ENCODE data around the gene CCDC85B. TPM values are rescaled to one million over a fixed set of nuclear protein-coding genes. Genes with fewer than 3 reads are reported as not detected.

CCDC85B gene
- total RNA-seq, 1 donor from 2014 or later = 46.9 TPM

DNA sequence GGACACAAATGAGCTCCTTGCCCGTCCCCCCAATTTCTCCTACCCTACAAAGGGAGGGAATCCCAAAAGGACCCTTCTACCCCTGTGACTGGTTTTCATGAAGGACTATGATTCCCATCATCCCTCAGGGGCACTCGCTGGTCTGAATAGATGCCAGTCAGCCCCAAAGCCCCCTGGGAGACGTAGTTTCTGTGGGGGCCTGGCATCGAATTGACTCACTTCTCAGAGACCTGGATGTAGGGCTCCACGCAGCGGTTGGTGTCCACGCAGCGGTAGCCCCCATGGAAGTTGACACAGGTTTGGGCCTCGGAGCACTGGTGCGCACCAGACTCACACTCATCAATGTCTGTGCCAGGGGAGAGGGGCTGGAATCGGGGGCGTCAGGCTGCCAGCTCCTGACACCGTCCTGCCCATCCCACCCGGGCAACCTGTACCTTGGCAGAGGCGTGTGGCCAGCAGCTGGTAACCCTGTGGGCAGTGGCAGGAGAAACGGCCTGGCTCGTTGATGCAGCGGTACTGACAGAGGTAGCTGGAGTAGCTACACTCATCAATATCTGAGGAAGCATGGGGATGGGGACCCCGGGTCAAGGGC lies 22.3 kb upstream of the CCDC85B start:
- intact Hi-C loops (cut with micrococcal nuclease) = no loop called here

GRCh38 chr11:65868907-65869306 lies 21.6 kb upstream of the CCDC85B start:
- intact Hi-C loops (cut with micrococcal nuclease) = no loop called here

DNA sequence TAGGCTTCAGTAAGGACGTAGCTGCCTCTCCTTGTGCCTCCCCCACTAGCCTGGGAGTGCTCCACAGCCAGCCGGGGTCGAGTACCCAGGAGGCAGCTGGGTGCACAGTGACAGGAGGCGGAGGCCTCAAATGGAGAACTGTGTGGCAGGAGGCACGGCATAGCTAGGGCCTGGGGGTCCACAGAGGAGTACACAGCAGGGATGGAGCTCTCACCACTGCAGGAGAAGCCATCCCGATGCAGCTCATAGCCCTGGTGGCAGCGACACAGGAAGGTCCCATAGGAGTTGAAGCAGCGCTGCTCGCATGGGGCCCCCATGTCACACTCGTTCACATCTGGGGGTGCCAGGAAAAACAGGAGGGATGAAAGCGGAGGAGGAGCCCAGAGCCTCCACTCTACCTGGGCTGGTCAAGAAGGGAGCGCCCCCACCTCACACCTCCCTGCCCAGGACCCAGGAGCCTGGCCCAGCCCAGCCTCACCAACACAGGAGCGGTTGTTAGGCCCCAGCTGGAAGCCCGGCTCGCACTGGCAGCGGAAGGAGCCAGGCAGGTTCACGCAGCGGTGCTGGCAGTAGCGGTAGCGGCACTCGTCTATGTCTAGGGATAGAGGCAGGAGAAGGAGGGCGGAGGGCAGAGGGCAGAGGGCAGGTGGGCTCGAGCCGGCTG lies 20.7 kb upstream of the CCDC85B start:
- intact Hi-C loops (cut with micrococcal nuclease) = no loop called here

DNA sequence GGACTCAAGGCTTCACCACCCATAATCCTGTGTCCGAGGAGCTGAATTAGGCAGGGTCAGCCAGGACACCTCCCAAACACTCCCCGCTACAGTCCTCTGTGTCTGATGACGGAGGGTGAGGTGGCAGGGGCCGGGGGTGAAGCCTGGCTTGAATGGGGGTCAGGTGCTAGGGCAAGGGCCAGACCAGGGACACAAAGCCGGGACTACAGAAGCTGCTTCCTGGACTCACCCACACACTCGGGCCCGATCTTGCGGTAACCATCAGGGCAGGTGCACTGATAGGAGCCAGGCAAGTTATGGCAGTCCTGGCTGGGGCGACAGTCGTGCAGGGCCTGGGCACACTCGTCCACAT lies 20.2 kb upstream of the CCDC85B start:
- intact Hi-C loops (cut with micrococcal nuclease) = no loop called here

DNA sequence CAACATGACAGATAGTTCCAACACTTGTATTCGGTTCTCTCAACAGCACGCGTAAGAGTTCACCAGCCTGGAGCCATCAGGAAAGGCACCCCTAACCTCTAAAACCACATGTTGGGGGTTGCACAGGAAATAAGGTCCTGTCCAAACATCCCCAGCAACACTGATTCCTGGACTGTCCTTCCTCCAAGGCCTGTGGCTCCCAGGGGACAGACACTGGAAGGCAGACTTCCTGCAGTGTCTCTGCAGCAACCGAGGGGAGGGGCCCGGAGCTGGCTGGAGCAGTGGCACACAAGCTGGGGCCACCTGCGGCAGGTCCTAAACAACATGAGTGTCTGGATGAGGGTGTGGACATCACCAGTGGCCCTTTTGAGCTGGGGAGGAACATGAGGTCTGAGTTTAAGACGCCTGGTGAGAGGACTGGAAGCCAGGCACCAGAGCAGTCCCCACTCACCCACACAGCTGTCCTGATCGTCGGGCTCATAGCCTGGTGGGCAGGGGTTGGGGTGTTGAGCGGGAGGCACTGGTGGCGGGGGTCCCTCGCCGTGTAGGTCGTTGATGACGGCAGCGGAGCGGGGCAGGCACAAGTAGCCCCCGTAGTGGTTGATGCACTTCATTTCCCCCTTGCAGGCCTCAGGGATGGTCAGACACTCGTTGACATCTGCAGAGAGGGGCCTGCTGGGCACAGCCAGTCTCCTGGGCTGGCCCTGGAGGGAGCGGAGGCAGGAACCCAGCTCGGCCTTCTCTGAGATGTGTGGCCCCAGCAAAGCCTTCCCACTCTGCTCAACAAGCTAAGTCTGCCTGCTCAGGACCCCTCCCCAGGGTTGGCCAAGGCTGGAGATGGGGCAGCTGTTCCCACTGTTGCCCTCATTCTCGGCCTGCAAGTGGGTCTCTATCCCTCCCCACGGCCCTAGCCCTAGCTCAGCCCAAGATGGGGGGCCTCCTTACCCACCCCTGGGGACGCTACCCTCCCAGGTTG lies 19.5 kb upstream of the CCDC85B start:
- intact Hi-C loops (cut with micrococcal nuclease) = no loop called here

DNA sequence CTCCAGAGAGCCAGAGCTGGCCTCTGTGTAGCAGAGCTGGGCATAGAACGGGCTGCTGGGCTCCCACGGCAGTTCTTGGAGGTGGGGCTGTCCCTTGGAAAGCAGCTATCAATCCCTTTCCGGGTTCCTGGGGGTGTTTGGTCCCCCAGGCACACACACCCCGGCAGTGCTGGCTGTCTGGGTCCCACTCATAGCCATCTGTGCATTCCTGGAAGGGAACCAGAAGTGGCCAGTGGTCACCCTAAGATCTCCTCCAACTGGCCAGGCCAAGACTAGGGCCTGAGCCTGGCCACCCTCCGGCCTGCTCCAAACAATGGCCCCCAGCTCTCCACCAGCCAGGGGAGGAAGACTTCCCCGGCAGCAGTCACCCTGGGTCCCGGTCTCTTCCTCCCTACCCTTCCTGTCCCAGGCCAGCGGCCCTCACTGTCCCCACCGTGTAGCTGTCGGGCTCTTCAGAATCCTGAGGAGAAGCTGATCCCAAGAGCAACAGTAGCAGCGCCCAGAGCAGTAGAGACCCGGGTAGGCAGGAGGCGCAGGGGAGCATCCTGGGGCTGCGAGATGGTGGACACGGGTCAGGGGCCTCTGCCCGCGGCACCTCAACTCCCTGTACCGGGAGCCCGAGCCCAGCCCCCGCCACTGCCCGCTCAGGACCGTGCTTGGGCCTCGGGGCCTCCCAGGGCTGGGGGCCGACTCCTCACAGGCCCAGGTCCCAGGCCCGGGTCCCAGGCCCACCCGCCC lies 18.5 kb upstream of the CCDC85B start:
- intact Hi-C loops (cut with micrococcal nuclease) = no loop called here

DNA sequence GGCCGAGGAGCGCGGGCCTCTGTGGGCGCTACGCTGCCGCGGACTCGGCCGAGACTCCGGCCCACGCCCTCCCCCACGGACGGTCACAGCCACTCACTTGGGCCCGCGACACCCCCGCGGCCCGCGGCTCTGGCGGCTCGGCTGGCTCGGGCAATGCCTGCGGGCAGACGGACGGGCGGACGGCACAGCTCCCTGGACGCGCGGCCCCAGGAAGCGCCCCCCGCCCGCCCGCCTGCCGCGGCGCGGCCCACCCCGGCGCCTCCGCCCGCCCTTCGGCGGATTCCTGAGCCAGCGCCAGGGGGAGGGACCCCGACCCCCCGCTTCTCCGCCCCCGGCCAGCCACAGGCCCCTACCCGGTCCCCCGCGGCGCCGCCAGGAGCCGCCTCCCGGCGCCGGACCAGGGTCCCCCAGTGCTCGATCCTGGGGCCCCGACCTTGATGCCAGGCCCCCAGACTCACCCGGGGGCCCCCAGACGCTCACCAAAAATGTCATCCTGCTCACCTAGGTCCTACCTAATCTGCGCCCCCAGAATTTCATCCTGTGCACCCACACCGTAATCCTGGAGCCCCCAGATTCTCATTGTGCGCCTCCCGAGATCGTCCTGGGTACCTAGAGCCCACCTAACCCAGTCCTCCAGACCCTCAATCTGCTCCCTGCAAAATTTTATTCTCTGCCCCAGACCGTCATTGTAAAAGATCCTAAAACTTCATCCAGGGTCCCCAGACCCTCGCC lies 17.7 kb upstream of the CCDC85B start, which contains the start of gene EFEMP2:
EFEMP2 (minus strand) TSS at position 215 of the 732 bp plus-strand sequence. CDS start 446 bp downstream, outside the sequence.
- intact Hi-C loops (cut with micrococcal nuclease) = loop anchor here (1.0 kb wide), 6 partner anchors 12 to 130 kb away; partner anchors contain the start of genes BANF1, C11orf68, CCDC85B and DRAP1

DNA sequence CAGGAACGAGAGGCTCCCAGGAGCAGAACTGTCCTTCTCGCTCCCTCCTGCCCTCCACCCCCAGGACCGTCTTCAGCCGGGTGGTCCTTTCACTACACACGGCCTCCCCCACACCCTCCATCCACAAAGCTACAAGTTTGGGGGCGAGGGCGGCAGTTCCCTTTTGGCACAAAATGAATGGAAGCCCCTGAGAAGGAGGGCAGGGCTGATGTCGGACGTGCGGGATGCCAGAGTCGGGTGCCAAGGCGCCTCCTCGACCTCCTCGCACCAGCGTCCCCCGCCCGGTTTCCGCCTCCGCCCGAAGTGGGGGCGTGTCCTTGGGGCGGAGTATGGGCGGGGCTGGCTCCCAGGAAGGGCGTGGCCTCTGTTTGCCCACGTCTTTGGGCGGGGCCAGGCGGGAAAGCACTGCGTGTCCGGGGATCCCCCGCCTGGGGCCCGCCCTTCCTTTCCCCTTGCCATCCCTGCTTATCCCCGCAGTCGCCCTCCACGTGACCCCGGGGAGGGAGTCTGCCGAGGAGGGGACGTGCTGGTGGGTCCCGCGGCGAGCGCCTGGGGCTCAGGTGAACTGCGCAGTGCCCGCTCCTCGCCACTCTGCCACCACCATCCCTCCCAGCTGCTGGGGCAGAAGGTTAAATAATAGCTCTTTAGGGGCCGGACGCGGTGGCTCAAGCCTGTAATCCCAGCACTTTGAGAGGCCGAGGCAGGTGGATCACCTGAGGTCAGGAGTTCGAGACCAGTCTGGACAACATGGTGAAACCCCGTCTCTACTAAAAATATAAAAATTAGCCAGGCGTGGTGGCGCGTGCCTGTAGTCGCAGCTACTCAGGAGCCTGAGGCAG lies 16.9 kb upstream of the CCDC85B start:
- intact Hi-C loops (cut with micrococcal nuclease) = loop anchor here (1.0 kb wide), 6 partner anchors 13 to 129 kb away; partner anchors contain the start of genes BANF1, C11orf68, CCDC85B and DRAP1

DNA sequence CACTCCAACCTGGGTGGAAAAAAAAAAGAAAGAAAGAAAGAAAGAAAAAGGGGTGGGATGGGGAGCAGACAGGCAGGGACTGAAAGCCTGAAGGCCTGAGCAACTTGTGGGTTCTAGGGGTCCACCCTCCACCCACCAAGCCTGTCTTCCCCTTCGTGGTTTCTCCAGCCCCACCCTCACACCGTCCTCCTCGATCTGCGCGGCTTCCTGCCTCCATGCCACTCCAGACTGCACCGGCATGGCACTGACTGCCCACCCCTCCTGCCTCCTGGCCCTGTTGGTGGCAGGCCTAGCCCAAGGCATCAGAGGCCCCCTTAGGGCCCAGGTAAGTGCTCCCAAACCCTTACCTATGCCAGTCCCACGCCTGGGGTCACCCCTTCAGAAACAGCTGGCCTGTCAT lies 10.9 kb upstream of the CCDC85B start, which contains the start of gene CTSW:
CTSW (plus strand) TSS at position 221 of the 400 bp plus-strand sequence; CDS start at position 239, 18 bp downstream.
- intact Hi-C loops (cut with micrococcal nuclease) = no loop called here

DNA sequence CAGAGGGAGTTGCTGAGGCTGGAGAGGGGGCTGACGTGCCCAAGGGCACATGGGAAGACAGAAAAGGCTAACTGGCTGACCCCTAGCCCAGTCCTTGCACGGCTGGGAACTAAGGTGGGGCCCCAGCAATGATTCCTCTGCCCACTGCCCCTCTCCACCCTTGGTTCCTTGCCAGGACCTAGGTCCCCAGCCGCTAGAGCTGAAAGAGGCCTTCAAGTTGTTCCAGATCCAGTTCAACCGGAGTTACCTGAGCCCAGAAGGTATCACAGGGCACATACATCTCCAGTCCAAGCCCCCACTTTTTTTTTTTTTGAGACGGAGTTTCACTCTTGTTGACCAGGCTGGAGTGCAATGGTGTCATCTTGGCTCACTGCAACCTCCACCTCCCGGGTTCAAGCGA lies 10.4 kb upstream of the CCDC85B start:
- intact Hi-C loops (cut with micrococcal nuclease) = no loop called here

- intact Hi-C loops (cut with micrococcal nuclease) = no loop called here
Observed at GRCh38 chr11:65880844-65881421, 9.5 kb upstream of the CCDC85B start.

DNA sequence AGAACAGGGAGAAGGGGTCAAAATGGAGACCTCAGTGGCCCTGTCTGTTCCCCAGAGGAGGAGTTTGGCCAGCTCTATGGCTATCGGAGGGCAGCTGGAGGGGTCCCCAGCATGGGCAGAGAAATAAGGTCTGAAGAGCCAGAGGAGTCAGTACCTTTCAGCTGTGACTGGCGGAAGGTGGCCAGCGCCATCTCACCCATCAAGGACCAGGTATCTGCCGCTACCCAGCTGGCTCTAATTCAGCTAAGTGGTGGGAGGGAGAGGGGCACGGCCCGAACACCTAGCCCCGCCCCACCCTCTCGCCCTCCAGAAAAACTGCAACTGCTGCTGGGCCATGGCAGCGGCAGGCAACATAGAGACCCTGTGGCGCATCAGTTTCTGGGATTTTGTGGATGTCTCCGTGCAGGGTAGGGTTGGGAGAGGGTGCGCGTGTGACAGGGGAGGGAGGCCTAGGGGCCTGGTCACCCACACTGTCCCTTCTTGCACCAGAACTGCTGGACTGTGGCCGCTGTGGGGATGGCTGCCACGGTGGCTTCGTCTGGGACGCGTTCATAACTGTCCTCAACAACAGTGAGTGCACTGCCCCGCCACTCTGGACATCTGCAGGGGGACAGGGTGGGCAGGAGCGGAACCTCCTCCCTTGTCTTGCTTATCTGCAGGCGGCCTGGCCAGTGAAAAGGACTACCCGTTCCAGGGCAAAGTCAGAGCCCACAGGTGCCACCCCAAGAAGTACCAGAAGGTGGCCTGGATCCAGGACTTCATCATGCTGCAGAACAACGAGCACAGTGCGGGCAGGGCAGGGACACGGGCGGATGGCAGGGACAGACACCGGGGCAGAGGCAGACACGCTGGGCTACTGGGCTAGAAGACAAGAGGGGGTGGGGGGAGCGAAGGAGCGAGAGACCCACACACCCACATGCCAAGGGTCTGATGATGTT lies 8.1 kb upstream of the CCDC85B start:
- intact Hi-C loops (cut with micrococcal nuclease) = no loop called here

- intact Hi-C loops (cut with micrococcal nuclease) = no loop called here
Observed at GRCh38 chr11:65883058-65883761, 7.3 kb upstream of the CCDC85B start.

DNA sequence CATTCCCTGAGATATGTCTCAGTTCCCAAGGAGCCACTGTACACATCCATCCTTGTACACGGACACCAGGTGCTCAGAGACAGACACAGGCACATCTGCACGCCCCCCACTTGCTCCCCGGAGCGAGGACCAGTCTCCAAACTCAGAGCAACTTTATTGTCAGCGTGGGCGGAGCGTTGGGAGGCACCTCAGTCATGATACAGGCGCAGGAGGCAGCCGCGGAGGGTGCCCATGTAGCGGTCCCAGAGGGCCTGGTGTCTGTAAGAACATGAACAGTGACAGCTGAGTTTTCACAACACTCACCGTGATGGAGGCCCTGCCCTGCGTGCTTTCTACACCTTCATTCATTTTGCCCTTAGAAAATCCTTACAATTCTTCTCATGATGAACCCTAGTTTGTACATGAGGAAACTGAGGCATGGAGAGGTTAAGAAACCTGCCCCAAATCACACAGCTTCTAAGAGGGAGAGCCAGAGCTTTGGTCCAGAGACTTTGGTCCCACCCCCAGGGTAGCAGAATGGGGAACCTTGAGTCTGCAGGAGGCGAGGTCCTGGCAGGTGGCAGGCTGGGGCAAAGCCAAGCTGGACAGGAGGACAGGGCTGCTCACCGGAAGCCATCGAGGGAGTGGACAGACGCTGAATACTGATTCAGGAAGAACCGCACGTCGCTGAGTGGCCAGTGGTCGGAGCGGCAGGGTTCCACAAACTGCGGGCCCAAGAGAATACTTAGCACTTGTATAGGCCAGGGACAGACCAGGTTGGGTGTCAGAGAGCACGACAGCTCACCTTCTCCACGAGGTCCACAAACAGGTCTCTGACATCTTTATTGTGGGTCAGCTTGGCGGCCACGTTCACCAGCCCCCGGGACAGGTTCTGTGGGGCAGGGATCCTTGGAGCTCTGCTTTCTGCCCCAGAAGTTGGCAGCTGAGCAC lies 6.4 kb upstream of the CCDC85B start:
- intact Hi-C loops (cut with micrococcal nuclease) = loop anchor here (1.0 kb wide), 3 partner anchors 25 to 138 kb away; no protein-coding TSS in a partner anchor

GRCh38 chr11:65884716-65885092 lies 5.8 kb upstream of the CCDC85B start:
- intact Hi-C loops (cut with micrococcal nuclease) = loop anchor here (1.0 kb wide), 3 partner anchors 25 to 138 kb away; no protein-coding TSS in a partner anchor

GRCh38 chr11:65885231-65885630 lies 5.2 kb upstream of the CCDC85B start:
- intact Hi-C loops (cut with micrococcal nuclease) = no loop called here
